Keratinocyte (primary cell): Measurements from ENCODE around the gene IRAK2.

Source experiments
- CTCF ChIP-seq, 3 experiments: IDR thresholded peaks in 1 of 3; conservative IDR thresholded peaks in 1 of 3; optimal IDR thresholded peaks in 1 of 3; 2 replicates in 2 of 3; 3 replicates in 1 of 3; pipeline versions ENCODE3 to v1.5.1; 2011; ENCODE audit warnings: low read length in 3 of 3, mild to moderate bottlenecking in 3 of 3, moderate library complexity in 2 of 3, control low read depth in 1 of 3, inconsistent platforms in 1 of 3; ENCODE audit not compliant: insufficient read depth in 2 of 3; ENCODE audit errors: extremely low read depth in 1 of 3
- EZH2 ChIP-seq: IDR thresholded peaks from one replicate; pipeline ENCODE4 v1.6.1; 2012; ENCODE audit warnings: inconsistent platforms, mild to moderate bottlenecking, low read length, moderate library complexity

- TF ChIP-seq CTCF (optimal IDR thresholded peaks at IDR 0.05 in 1 of 3, IDR thresholded peaks at IDR 0.05 in 1 of 3, conservative IDR thresholded peaks at IDR 0.05 in 1 of 3; ENCODE audit: extremely low read depth in 1 of 3, insufficient read depth in 2 of 3, low read length in 3 of 3) (no peak), EZH2 (no peak)
Observed at GRCh38 chr3:10155123-10155472, 9.6 kb upstream of the IRAK2 start.
